GM12878 (cell line): ENCODE results near the gene CASP3. TPM values are rescaled to one million over a fixed set of nuclear protein-coding genes. Genes with fewer than 3 reads are reported as not detected.

ENCODE experiments used
- ATAC-seq: fragments of 200-7000 bp; cut with Tn5 transposase; 3 replicates; pipeline ENCODE4 v1.9.1; 2020; ENCODE audit warnings: mild to moderate bottlenecking, moderate library complexity
- BruUV-seq: library from RNA; stranded (reverse); fragments of 400-500 nt; replicated peaks from 2 replicates; lab custom pipeline; 2021; lab: Mats Ljungman, UMichigan
- CTCF ChIA-PET: fragments of 300-600 bp; sonication (Branson Sonifier 250); formaldehyde crosslinking; extraction: SDS; loops from one replicate; lab custom pipeline; 2021; ENCODE audit warnings: inconsistent platforms; lab: Yijun Ruan, JAX
- POLR2A ChIA-PET: fragments of 350-600 bp; formaldehyde crosslinking; extraction: SDS; loops from one replicate; lab custom pipeline; 2021; ENCODE audit warnings: inconsistent platforms; lab: Charles Lee
- RAD21 ChIA-PET: fragments of 300-600 bp; sonication (Branson Sonifier 250); formaldehyde crosslinking; loops from one replicate; lab custom pipeline; 2023; ENCODE audit warnings: antibody characterized with exemption; ENCODE audit not compliant: unreplicated experiment; lab: Charles Lee
- SMC1A ChIA-PET: fragments of 300-600 bp; sonication (Branson Sonifier 250); formaldehyde crosslinking; loops from one replicate; lab custom pipeline; 2023; ENCODE audit not compliant: unreplicated experiment, uncharacterized antibody; lab: Charles Lee
- DNase-seq: peaks from one replicate; pipeline ENCODE4 v3.0.0-alpha.2; 2011; ENCODE audit warnings: low read depth, low spot score
- FAIRE-seq: peaks from 3 replicates; lab custom pipeline; 2011; peaks lifted over from hg19 to GRCh38; lab: Jason Lieb, UNC
- H2AFZ ChIP-seq: 2 replicates; pipeline ENCODE4 v1.6.0; 2011; ENCODE audit warnings: low read depth, low read length, control low read depth; ENCODE audit not compliant: control insufficient read depth
- H3K27ac ChIP-seq: 2 replicates; pipeline ENCODE4 v1.5.1; 2011; ENCODE audit warnings: control low read depth; ENCODE audit not compliant: control insufficient read depth, insufficient read depth
- H3K27me3 ChIP-seq, 2 experiments: replicated peaks in 1 of 2; 2 replicates each; pipeline versions ENCODE4 v1.6.0 to v1.6.1; 2011; ENCODE audit warnings: low read length in 1 of 2; ENCODE audit not compliant: control insufficient read depth in 2 of 2, insufficient read depth in 2 of 2
- H3K36me3 ChIP-seq, 2 experiments: 2 replicates each; pipeline ENCODE4 v1.5.1; 2011; ENCODE audit warnings: low read length in 1 of 2; ENCODE audit not compliant: control insufficient read depth in 2 of 2, insufficient read depth in 2 of 2
- H3K4me1 ChIP-seq: 2 replicates; pipeline ENCODE4 v1.6.1; 2011; ENCODE audit warnings: mild to moderate bottlenecking, low read length, moderate library complexity, mixed read lengths; ENCODE audit not compliant: control insufficient read depth, insufficient read depth
- H3K4me2 ChIP-seq: 2 replicates; pipeline ENCODE4 v1.6.0; 2011; ENCODE audit warnings: control low read depth; ENCODE audit not compliant: control insufficient read depth, insufficient read depth
- H3K4me3 ChIP-seq: fragments of 200-600 bp; sonication (generic); 2 replicates; pipeline ENCODE4 v1.5.1; 2016
- H3K79me2 ChIP-seq: 2 replicates; pipeline ENCODE4 v1.6.0; 2011; ENCODE audit warnings: low read length; ENCODE audit not compliant: control insufficient read depth, insufficient read depth
- H3K9ac ChIP-seq: 2 replicates; pipeline ENCODE4 v1.8.0; 2011; ENCODE audit warnings: low read length, control low read depth, mixed read lengths; ENCODE audit not compliant: control insufficient read depth, insufficient read depth
- H3K9me3 ChIP-seq: replicated peaks from 3 replicates; pipeline ENCODE4 v1.5.1; 2011; ENCODE audit warnings: mild to moderate bottlenecking, low read length; ENCODE audit not compliant: control insufficient read depth, insufficient read depth
- H4K20me1 ChIP-seq: 2 replicates; pipeline ENCODE4 v1.6.0; 2011; ENCODE audit not compliant: control insufficient read depth, insufficient read depth
- ASH2L ChIP-seq: fragments of 300-600, 200-600 bp; sonication (generic); IDR thresholded peaks from 2 replicates; pipeline ENCODE4 v1.6.1; 2017; ENCODE audit warnings: low read depth, mild to moderate bottlenecking, borderline replicate concordance
- EED ChIP-seq: sonication (generic); IDR thresholded peaks from 2 replicates; pipeline ENCODE4 v1.6.1; 2016; ENCODE audit warnings: antibody characterized with exemption, low read depth
- FOXK2 ChIP-seq: fragments of 450-650 bp; IDR thresholded peaks from 2 replicates; pipeline ENCODE4 v1.6.1; 2017; ENCODE audit warnings: mild to moderate bottlenecking, moderate library complexity
- FOXM1 ChIP-seq: IDR thresholded peaks from 2 replicates; pipeline ENCODE4 v1.6.1; 2012; ENCODE audit warnings: low read depth, mild to moderate bottlenecking, inconsistent platforms, low read length, moderate library complexity
- NFYA ChIP-seq: IDR thresholded peaks from 2 replicates; pipeline ENCODE4 v1.6.1; 2011; ENCODE audit warnings: low read depth, mild to moderate bottlenecking, low read length, improper control_type of control experiment, borderline replicate concordance
- PAX8 ChIP-seq: fragments of 450-650 bp; IDR thresholded peaks from 2 replicates; pipeline ENCODE4 v1.6.1; 2017; ENCODE audit warnings: mild to moderate bottlenecking, moderate library complexity
- POLR2A ChIP-seq: IDR thresholded peaks from 2 replicates; pipeline ENCODE4 v1.6.1; 2011; ENCODE audit warnings: low read depth, mild to moderate bottlenecking, low read length
- RB1 ChIP-seq: fragments of 450-650 bp; formaldehyde crosslinking; IDR thresholded peaks from 2 replicates; pipeline ENCODE4 v1.6.1; 2017; ENCODE audit warnings: mild to moderate bottlenecking, borderline replicate concordance
- RBBP5 ChIP-seq: fragments of 200-600 bp; sonication (generic); conservative IDR thresholded peaks from 2 replicates; pipeline ENCODE4 v1.6.1; 2016
- RCOR1 ChIP-seq: conservative IDR thresholded peaks from 2 replicates; pipeline ENCODE4 v1.6.1; 2012; ENCODE audit warnings: low read depth, low read length, improper control_type of control experiment
- ZBED1 ChIP-seq: IDR thresholded peaks from 2 replicates; pipeline ENCODE4 v1.6.1; 2016; ENCODE audit warnings: borderline replicate concordance
- ZNF384 ChIP-seq: IDR thresholded peaks from 2 replicates; pipeline ENCODE4 v1.6.1; 2012; ENCODE audit warnings: low read depth, mild to moderate bottlenecking, low read length, improper control_type of control experiment, borderline replicate concordance
- WGBS: methylation state at CpG from one replicate; pipeline ENCODE4 v1.1.6; 2016; ENCODE audit warnings: low lambda C conversion rate; ENCODE audit not compliant: insufficient replicate concordance, insufficient coverage; ENCODE audit errors: missing lambda C conversion rate; 5-methylcytosine and 5-hydroxymethylcytosine counted together
- in situ Hi-C: fragments of 300-500 bp; cut with MboI; formaldehyde crosslinking; loops from 9 replicates; pipeline ENCODE4 v1.14.3; 2018; ENCODE audit warnings: mixed read lengths
- intact Hi-C: fragments of 100-400 bp; cut with micrococcal nuclease; formaldehyde crosslinking; loops from one replicate; pipeline ENCODE4 v1.14.2; 2022; ENCODE audit not compliant: unreplicated experiment
- polyA plus RNA-seq, 11 experiments: library from polyadenylated mRNA; depleted of rRNA in 4 of 11; unstranded in 6 of 11; stranded (reverse) in 5 of 11; fragments of >200 nt; fragmentation: Nextera tagmentation in 4 of 11; fragmentation: Illumina TruSeq in 1 of 11; extraction: Ambion mirVana in 4 of 11; extraction: Trizol in 1 of 11; gene quantifications; 1 replicate in 1 of 11; 2 replicates in 10 of 11; pipeline versions ENCODE4 v1.2.1 to v1.2.3, GENCODE V29; 2011 to 2016; ENCODE audit warnings: inconsistent platforms in 2 of 11, missing spikeins in 2 of 11, low read depth in 1 of 11
- total RNA-seq, 4 experiments: library from RNA; depleted of rRNA in 3 of 4; stranded (reverse); fragments of >200 nt in 3 of 4; fragmentation: Illumina TruSeq in 1 of 4; extraction: Trizol in 1 of 4; gene quantifications; 2 replicates each; pipeline versions ENCODE4 v1.2.1 to v1.2.3, GENCODE V29; 2013 to 2021
- TF ChIP-seq, protein P1 (sequence below): IDR thresholded peaks from 2 replicates; pipeline ENCODE4 v1.6.1; 2011; ENCODE audit warnings: borderline replicate concordance, low read depth, mild to moderate bottlenecking, moderate library complexity, low read length; ENCODE audit not compliant: insufficient read depth, poor library complexity, severe bottlenecking

Gene CASP3
- total and polyA plus RNA-seq, 10 of the 15 experiments (the other 5 are each of a cell fraction or from before 2014, with no cell fraction given): 50.0 to 194 (median 74.4) TPM

DNA sequence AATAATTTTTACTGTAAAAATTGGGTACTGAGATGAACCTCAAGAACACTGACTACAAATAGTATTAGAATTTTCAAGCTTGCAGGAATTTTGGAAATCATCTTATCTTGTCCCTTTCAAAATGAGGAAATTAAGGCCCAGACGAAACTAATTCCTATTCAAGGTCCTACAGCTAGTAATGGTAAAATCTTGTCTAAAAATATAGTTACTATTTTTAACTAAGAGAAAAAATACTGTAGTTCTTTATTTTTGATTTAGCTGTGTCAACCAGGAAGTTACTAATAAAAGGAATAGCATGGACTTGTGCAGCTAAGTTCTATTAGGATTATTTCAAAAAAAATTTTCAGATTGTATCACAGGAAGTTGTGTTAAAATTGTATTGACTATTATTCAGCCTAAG lies 13.0 kb upstream of the CASP3 start:
- no peaks in the 10 kb centered on the region for H3K79me2 ChIP-seq
- H3K4me2 ChIP-seq: no peak overlapping the region
- H3K4me3 ChIP-seq: no peak overlapping the region
- no peak for FAIRE-seq
- no peak overlapping the region for H3K27ac ChIP-seq
- no peak overlapping the region for H2AFZ ChIP-seq
- no peaks in the 10 kb centered on the region for H3K9me3 ChIP-seq
- ATAC-seq: no peak
- H3K36me3 ChIP-seq: no peaks in the 10 kb centered on the region
- ChIA-PET POLR2A (interaction anchor here (0.5 to 1.0 kb wide), 4 partner anchors 8 to 334 kb away, joined by 3 to 4 read pairs (median 3); no protein-coding TSS in a partner anchor), SMC1A (interaction anchor here (0.7 to 1.8 kb wide), 8 partner anchors 16 to 410 kb away, joined by 3 to 4 read pairs (median 3); partner anchors contain the start of gene CENPU), RAD21 (no interaction called here), CTCF (interaction anchor here (0.5 to 1.7 kb wide), 5 partner anchors 23 to 410 kb away, joined by 3 to 5 read pairs (median 4); no protein-coding TSS in a partner anchor)
- no peaks in the 10 kb centered on the region for H4K20me1 ChIP-seq
- in situ Hi-C loops: no loop called here
- no peak for DNase-seq
- no peak overlapping the region for H3K9ac ChIP-seq
- BruUV-seq: no TSS peak
- TF ChIP-seq EED (no peak), ZBED1 (no peak), NFYA (no peak), FOXM1 (no peak), ZNF384 (no peak), RB1 (no peak), FOXK2 (no peak), RBBP5 (no peak), ASH2L (no peak), POLR2A (no peak), PAX8 (no peak), RCOR1 (no peak)
- TF ChIP-seq, protein P1, sequence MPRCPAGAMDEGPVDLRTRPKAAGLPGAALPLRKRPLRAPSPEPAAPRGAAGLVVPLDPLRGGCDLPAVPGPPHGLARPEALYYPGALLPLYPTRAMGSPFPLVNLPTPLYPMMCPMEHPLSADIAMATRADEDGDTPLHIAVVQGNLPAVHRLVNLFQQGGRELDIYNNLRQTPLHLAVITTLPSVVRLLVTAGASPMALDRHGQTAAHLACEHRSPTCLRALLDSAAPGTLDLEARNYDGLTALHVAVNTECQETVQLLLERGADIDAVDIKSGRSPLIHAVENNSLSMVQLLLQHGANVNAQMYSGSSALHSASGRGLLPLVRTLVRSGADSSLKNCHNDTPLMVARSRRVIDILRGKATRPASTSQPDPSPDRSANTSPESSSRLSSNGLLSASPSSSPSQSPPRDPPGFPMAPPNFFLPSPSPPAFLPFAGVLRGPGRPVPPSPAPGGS: no peak
- intact Hi-C loops: no loop called here
- H3K4me1 ChIP-seq: no peaks in the 10 kb centered on the region
- no peaks in the 10 kb centered on the region for H3K27me3 ChIP-seq
- WGBS: 45% methylated on average over 1 of the region's 1 CpG
